ENCODE results near the gene GDPD3.

GDPD3 gene

GRCh38 chr16:30151091-30151490 is 37.8 kb upstream of the GDPD3 start:
- TF ChIP-seq CTCF (conservative IDR thresholded peaks at IDR 0.05; ENCODE audit: low read depth, low read length), result no peak
- Histone ChIP-seq H3K79me2 (ENCODE audit: insufficient read depth, low read depth) (no peaks in the 10 kb centered on the region), H3K4me2 (no peak overlapping the region), H3K27me3 (ENCODE audit: insufficient read depth, low read depth) (no peaks in the 10 kb centered on the region), H3K4me3 (IDR thresholded peaks at IDR 0.05; ENCODE audit: insufficient read depth, low read depth, low read length) (no peak overlapping the region), H3K27ac (no peak overlapping the region), H3K4me1 (ENCODE audit: low read depth, poor library complexity, severe bottlenecking) (no peaks in the 10 kb centered on the region), H4K20me1 (ENCODE audit: insufficient read depth) (no peaks in the 10 kb centered on the region), H3K36me3 (ENCODE audit: insufficient read depth) (no peaks in the 10 kb centered on the region), H3K9ac (no peak overlapping the region), H2AFZ (ENCODE audit: low read depth) (no peak overlapping the region)

- H3K36me3 ChIP-seq (ENCODE audit: insufficient read depth), result no peaks in the 10 kb centered on the region
- H3K27ac ChIP-seq, result no peak overlapping the region
- H2AFZ ChIP-seq (ENCODE audit: low read depth), result no peak overlapping the region
- no peak overlapping the region for H3K9ac ChIP-seq
- H4K20me1 ChIP-seq (ENCODE audit: insufficient read depth), result no peaks in the 10 kb centered on the region
- no peaks in the 10 kb centered on the region for H3K27me3 ChIP-seq (ENCODE audit: insufficient read depth, low read depth)
- TF ChIP-seq CTCF (conservative IDR thresholded peaks at IDR 0.05; ENCODE audit: low read depth, low read length), result no peak
- no peaks in the 10 kb centered on the region for H3K79me2 ChIP-seq (ENCODE audit: insufficient read depth, low read depth)
- no peak overlapping the region for H3K4me2 ChIP-seq
- no peaks in the 10 kb centered on the region for H3K4me1 ChIP-seq (ENCODE audit: low read depth, poor library complexity, severe bottlenecking)
- H3K4me3 ChIP-seq (IDR thresholded peaks at IDR 0.05; ENCODE audit: insufficient read depth, low read depth, low read length), result no peak overlapping the region
Observed at GRCh38 chr16:30149250-30149930, 36.1 kb upstream of the GDPD3 start.

- no peak overlapping the region for H3K27ac ChIP-seq
- no peaks in the 10 kb centered on the region for H3K27me3 ChIP-seq (ENCODE audit: insufficient read depth, low read depth)
- no peaks in the 10 kb centered on the region for H4K20me1 ChIP-seq (ENCODE audit: insufficient read depth)
- no peaks in the 10 kb centered on the region for H3K4me1 ChIP-seq (ENCODE audit: low read depth, poor library complexity, severe bottlenecking)
- no peak overlapping the region for H2AFZ ChIP-seq (ENCODE audit: low read depth)
- H3K79me2 ChIP-seq (ENCODE audit: insufficient read depth, low read depth), result no peaks in the 10 kb centered on the region
- H3K36me3 ChIP-seq (ENCODE audit: insufficient read depth), result no peaks in the 10 kb centered on the region
- H3K4me3 ChIP-seq (IDR thresholded peaks at IDR 0.05; ENCODE audit: insufficient read depth, low read depth, low read length), result no peak overlapping the region
- no peak overlapping the region for H3K9ac ChIP-seq
- no peak overlapping the region for H3K4me2 ChIP-seq
- TF ChIP-seq CTCF (conservative IDR thresholded peaks at IDR 0.05; ENCODE audit: low read depth, low read length), result no peak
Observed at GRCh38 chr16:30147843-30148510, 34.6 kb upstream of the GDPD3 start.

- H3K4me3 ChIP-seq (IDR thresholded peaks at IDR 0.05; ENCODE audit: insufficient read depth, low read depth, low read length), result no peak overlapping the region
- H3K36me3 ChIP-seq (ENCODE audit: insufficient read depth), result no peaks in the 10 kb centered on the region
- no peaks in the 10 kb centered on the region for H3K27me3 ChIP-seq (ENCODE audit: insufficient read depth, low read depth)
- H3K4me1 ChIP-seq (ENCODE audit: low read depth, poor library complexity, severe bottlenecking), result no peaks in the 10 kb centered on the region
- no peak overlapping the region for H3K27ac ChIP-seq
- no peaks in the 10 kb centered on the region for H3K79me2 ChIP-seq (ENCODE audit: insufficient read depth, low read depth)
- H3K4me2 ChIP-seq, result no peak overlapping the region
- no peaks in the 10 kb centered on the region for H4K20me1 ChIP-seq (ENCODE audit: insufficient read depth)
- no peak overlapping the region for H3K9ac ChIP-seq
- no peak for TF ChIP-seq CTCF (conservative IDR thresholded peaks at IDR 0.05; ENCODE audit: low read depth, low read length)
- H2AFZ ChIP-seq (ENCODE audit: low read depth), result no peak overlapping the region
Observed at GRCh38 chr16:30145657-30146056, 32.3 kb upstream of the GDPD3 start.
